Stimulated activated CD8-positive, alpha-beta memory T cell treated with anti-CD3 and anti-CD28 coated beads, Interleukin-12 subunit alpha, Interleukin-12 subunit beta, amount 100 ng/mL, for 4 hours (primary cell): Measurements from ENCODE around the gene PON1.

Experiments
- DNase-seq: peaks from one replicate; pipeline ENCODE4 v3.0.0-alpha.2; 2020; ENCODE audit warnings: low read depth

The PON1 gene

GRCh38 chr7:95317546-95317945 is 6.8 kb downstream of the PON1 start:
- no peak for DNase-seq

- no peak for DNase-seq
Observed at GRCh38 chr7:95316588-95316987, 7.7 kb downstream of the PON1 start.

GRCh38 chr7:95312561-95312960 is 11.8 kb downstream of the PON1 start:
- DNase-seq = no peak

GRCh38 chr7:95311389-95311788 is 12.9 kb downstream of the PON1 start:
- no peak for DNase-seq

- DNase-seq = no peak
Observed at GRCh38 chr7:95309951-95310350, 14.4 kb downstream of the PON1 start.

GRCh38 chr7:95304990-95305389 is 19.3 kb downstream of the PON1 start:
- DNase-seq = no peak

- no peak for DNase-seq
Observed at GRCh38 chr7:95303013-95303905, 21.1 kb downstream of the PON1 start.

- no peak for DNase-seq
Observed at GRCh38 chr7:95298091-95298490, 26.2 kb downstream of the PON1 start.

GRCh38 chr7:95297041-95297440 is 27.3 kb downstream of the PON1 start:
- no peak for DNase-seq

GRCh38 chr7:95296456-95296855 is 27.9 kb downstream of the PON1 start:
- no peak for DNase-seq

- no peak for DNase-seq
Observed at GRCh38 chr7:95295397-95295796, 28.9 kb downstream of the PON1 start.

GRCh38 chr7:95290166-95290830 is 34.0 kb downstream of the PON1 start:
- DNase-seq = no peak

GRCh38 chr7:95286096-95286495 is 38.2 kb downstream of the PON1 start:
- DNase-seq = no peak

- no peak for DNase-seq
Observed at GRCh38 chr7:95279417-95279816, 44.9 kb downstream of the PON1 start.

GRCh38 chr7:95276114-95276513 is 48.2 kb downstream of the PON1 start:
- no peak for DNase-seq

- DNase-seq = no peak
Observed at GRCh38 chr7:95269640-95270039, 54.7 kb downstream of the PON1 start.

- DNase-seq = no peak
Observed at GRCh38 chr7:95267754-95268153, 56.6 kb downstream of the PON1 start.

GRCh38 chr7:95265634-95266033 is 58.7 kb downstream of the PON1 start:
- no peak for DNase-seq

GRCh38 chr7:95264363-95264891 is 59.9 kb downstream of the PON1 start:
- DNase-seq = no peak

- DNase-seq = no peak
Observed at GRCh38 chr7:95263785-95264362, 60.5 kb downstream of the PON1 start.

- no peak for DNase-seq
Observed at GRCh38 chr7:95262875-95263274, 61.5 kb downstream of the PON1 start.

- DNase-seq = no peak
Observed at GRCh38 chr7:95261895-95262415, 62.4 kb downstream of the PON1 start.

- no peak for DNase-seq
Observed at GRCh38 chr7:95255691-95256090, 68.6 kb downstream of the PON1 start.
